ENCODE results near the gene ZGPAT.

ZGPAT gene

GRCh38 chr20:63745961-63746731 is 38.3 kb downstream of the ZGPAT start:
- no peak for DNase-seq

GRCh38 chr20:63746751-63747315 is 39.0 kb downstream of the ZGPAT start:
- no peak for DNase-seq

- no peak for DNase-seq
Measured at GRCh38 chr20:63747622-63748069, 39.8 kb downstream of the ZGPAT start.

- DNase-seq, result no peak
Measured at GRCh38 chr20:63748070-63748933, 40.5 kb downstream of the ZGPAT start.

- no peak for DNase-seq
Measured at GRCh38 chr20:63748934-63749270, 41.1 kb downstream of the ZGPAT start.

GRCh38 chr20:63749597-63750508 is 42.0 kb downstream of the ZGPAT start:
- DNase-seq, result no peak

- no peak for DNase-seq
Measured at GRCh38 chr20:63750807-63751470, 43.1 kb downstream of the ZGPAT start.

GRCh38 chr20:63751471-63752271 is 43.8 kb downstream of the ZGPAT start:
- no peak for DNase-seq

- DNase-seq, result no peak
Measured at GRCh38 chr20:63752411-63753101, 44.7 kb downstream of the ZGPAT start.

GRCh38 chr20:63753381-63753780 is 45.5 kb downstream of the ZGPAT start:
- no peak for DNase-seq

- DNase-seq, result no peak
Measured at GRCh38 chr20:63754008-63754407, 46.2 kb downstream of the ZGPAT start.

- DNase-seq, result no peak
Measured at GRCh38 chr20:63755933-63756647, 48.3 kb downstream of the ZGPAT start.

GRCh38 chr20:63756648-63756991 is 48.8 kb downstream of the ZGPAT start:
- no peak for DNase-seq

- no peak for DNase-seq
Measured at GRCh38 chr20:63758152-63758551, 50.3 kb downstream of the ZGPAT start.

GRCh38 chr20:63759377-63759901 is 51.6 kb downstream of the ZGPAT start:
- no peak for DNase-seq

- no peak for DNase-seq
Measured at GRCh38 chr20:63765082-63765873, 57.4 kb downstream of the ZGPAT start.

GRCh38 chr20:63765902-63766301 is 58.1 kb downstream of the ZGPAT start:
- DNase-seq, result no peak

- DNase-seq, result no peak
Measured at GRCh38 chr20:63766695-63767426, 59.0 kb downstream of the ZGPAT start.

All from RPMI8226 (cell line).